Smooth muscle cell (in vitro differentiated cells): Measurements from ENCODE around the gene AKR1D1. TPM values are rescaled to one million over a fixed set of nuclear protein-coding genes. Genes with fewer than 3 reads are reported as not detected.

Experiments
- DNase-seq: peaks from one replicate; lab custom pipeline; 2025; ENCODE audit not compliant: unreplicated experiment; lab: John Stamatoyannopoulos, UW
- H2AFZ ChIP-seq: fragments of 200-600 bp; sonication (generic); 2 replicates; pipeline ENCODE4 v1.6.0; 2016; ENCODE audit warnings: antibody characterized with exemption, low read depth, mild to moderate bottlenecking
- H3F3A ChIP-seq: fragments of 200-600 bp; sonication (generic); 2 replicates; pipeline ENCODE4 v1.6.0; 2017; ENCODE audit warnings: antibody characterized with exemption, low read depth
- H3K27ac ChIP-seq: fragments of 200-600 bp; sonication (generic); 2 replicates; pipeline ENCODE4 v1.5.1; 2016; ENCODE audit warnings: low read depth, mild to moderate bottlenecking
- H3K27me3 ChIP-seq: fragments of 200-600 bp; sonication (generic); 2 replicates; pipeline ENCODE4 v1.6.1; 2016; ENCODE audit warnings: low read depth, mild to moderate bottlenecking
- H3K36me3 ChIP-seq: fragments of 200-600 bp; sonication (generic); 2 replicates; pipeline ENCODE4 v1.5.1; 2016; ENCODE audit warnings: low read depth
- H3K4me1 ChIP-seq: fragments of 200-600 bp; sonication (generic); 2 replicates; pipeline ENCODE4 v1.5.1; 2016; ENCODE audit warnings: low read depth
- H3K4me2 ChIP-seq: fragments of 200-600 bp; sonication (generic); 2 replicates; pipeline ENCODE4 v1.6.0; 2016; ENCODE audit warnings: mild to moderate bottlenecking
- H3K4me3 ChIP-seq: fragments of 200-600 bp; sonication (generic); 2 replicates; pipeline ENCODE4 v1.5.1; 2016; ENCODE audit warnings: mild to moderate bottlenecking
- H3K79me2 ChIP-seq: fragments of 200-600 bp; sonication (generic); 2 replicates; pipeline ENCODE4 v1.6.0; 2016; ENCODE audit warnings: low read depth, mild to moderate bottlenecking
- H3K9ac ChIP-seq: fragments of 200-600 bp; sonication (generic); 2 replicates; pipeline ENCODE4 v1.6.0; 2016; ENCODE audit warnings: low read depth
- H3K9me3 ChIP-seq: fragments of 200-600 bp; sonication (generic); replicated peaks from 2 replicates; pipeline ENCODE4 v1.5.1; 2016; ENCODE audit warnings: low read depth
- H4K20me1 ChIP-seq: fragments of 200-600 bp; sonication (generic); 2 replicates; pipeline ENCODE4 v1.6.0; 2016; ENCODE audit warnings: low read depth
- WGBS: methylation state at CpG from one replicate; pipeline ENCODE4 v1.1.7; 2016; ENCODE audit warnings: low lambda C conversion rate; 5-methylcytosine and 5-hydroxymethylcytosine counted together
- polyA plus RNA-seq: library from polyadenylated mRNA; unstranded; fragments of >200 nt; fragmentation: Nextera tagmentation; extraction: Ambion mirVana; gene quantifications from 2 replicates; pipeline ENCODE4 v1.2.1, GENCODE V29; 2016
- total RNA-seq: library from RNA; depleted of rRNA; stranded (reverse); fragments of >200 nt; gene quantifications from 2 replicates; pipeline ENCODE4 v1.2.3, GENCODE V29; 2014
- TF ChIP-seq, protein P1 (sequence below): fragments of 200-600 bp; sonication (generic); IDR thresholded peaks from 2 replicates; pipeline ENCODE4 v1.5.1; 2017; ENCODE audit warnings: borderline replicate concordance, mild to moderate bottlenecking, antibody characterized with exemption; ENCODE audit not compliant: insufficient read depth, poor library complexity, severe bottlenecking

AKR1D1 gene
- total and polyA plus RNA-seq, 2 experiments from 2014 or later, result not detected

GRCh38 chr7:138161600-138162081, 85.4 kb downstream of the AKR1D1 start:
- Histone ChIP-seq H3K36me3 (no peaks in the 10 kb centered on the region), H3K27me3 (no peaks in the 10 kb centered on the region), H3F3A (no peaks in the 10 kb centered on the region), H3K4me2 (peak overlapping the region; percentile 32), H3K9me3 (peaks cover 2% of the 10 kb centered on the region), H3K79me2 (no peaks in the 10 kb centered on the region), H3K27ac (peak overlapping the region; percentile 15), H3K9ac (no peak overlapping the region), H2AFZ (peak overlapping the region; percentile 88), H3K4me1 (peaks cover 19% of the 10 kb centered on the region), H3K4me3 (no peak overlapping the region), H4K20me1 (no peaks in the 10 kb centered on the region)
- TF ChIP-seq, protein P1, sequence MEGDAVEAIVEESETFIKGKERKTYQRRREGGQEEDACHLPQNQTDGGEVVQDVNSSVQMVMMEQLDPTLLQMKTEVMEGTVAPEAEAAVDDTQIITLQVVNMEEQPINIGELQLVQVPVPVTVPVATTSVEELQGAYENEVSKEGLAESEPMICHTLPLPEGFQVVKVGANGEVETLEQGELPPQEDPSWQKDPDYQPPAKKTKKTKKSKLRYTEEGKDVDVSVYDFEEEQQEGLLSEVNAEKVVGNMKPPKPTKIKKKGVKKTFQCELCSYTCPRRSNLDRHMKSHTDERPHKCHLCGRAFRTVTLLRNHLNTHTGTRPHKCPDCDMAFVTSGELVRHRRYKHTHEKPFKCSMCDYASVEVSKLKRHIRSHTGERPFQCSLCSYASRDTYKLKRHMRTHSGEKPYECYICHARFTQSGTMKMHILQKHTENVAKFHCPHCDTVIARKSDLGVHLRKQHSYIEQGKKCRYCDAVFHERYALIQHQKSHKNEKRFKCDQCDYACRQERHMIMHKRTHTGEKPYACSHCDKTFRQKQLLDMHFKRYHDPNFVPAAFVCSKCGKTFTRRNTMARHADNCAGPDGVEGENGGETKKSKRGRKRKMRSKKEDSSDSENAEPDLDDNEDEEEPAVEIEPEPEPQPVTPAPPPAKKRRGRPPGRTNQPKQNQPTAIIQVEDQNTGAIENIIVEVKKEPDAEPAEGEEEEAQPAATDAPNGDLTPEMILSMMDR, result peak; percentile 71
- 16% methylated on average over 4 of the region's 4 CpGs for WGBS
- peak; percentile 25 for DNase-seq

DNA sequence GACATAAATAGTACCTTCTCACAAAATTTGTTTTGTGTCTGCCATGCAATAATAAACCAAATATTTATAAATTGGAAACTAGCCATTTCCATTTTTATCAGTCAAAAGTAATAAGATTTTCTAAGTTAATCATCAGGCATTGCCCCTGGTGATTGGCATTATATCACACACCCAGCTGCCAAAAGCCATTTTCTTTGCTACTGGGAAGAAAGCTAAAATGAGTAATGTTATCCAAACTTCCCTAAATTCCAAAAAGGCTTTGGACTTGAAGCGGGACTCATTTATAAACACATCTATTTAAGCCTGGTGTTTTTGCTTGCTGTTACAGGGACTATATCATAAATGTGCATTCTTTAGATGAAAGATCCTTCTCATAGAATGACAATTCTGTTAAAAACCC, 86.0 kb downstream of the AKR1D1 start:
- Histone ChIP-seq H3K4me1 (peaks cover 25% of the 10 kb centered on the region), H4K20me1 (no peaks in the 10 kb centered on the region), H3K4me2 (peak overlapping the region; percentile 32), H3F3A (no peaks in the 10 kb centered on the region), H3K9me3 (peaks cover 2% of the 10 kb centered on the region), H3K36me3 (no peaks in the 10 kb centered on the region), H3K9ac (no peak overlapping the region), H3K27ac (peak overlapping the region; percentile 15), H3K4me3 (no peak overlapping the region), H2AFZ (peak overlapping the region; percentile 88), H3K27me3 (no peaks in the 10 kb centered on the region), H3K79me2 (no peaks in the 10 kb centered on the region)
- TF ChIP-seq, protein P1, result no peak
- 44% methylated on average over 1 of the region's 1 CpG for WGBS
- no peak for DNase-seq

DNA sequence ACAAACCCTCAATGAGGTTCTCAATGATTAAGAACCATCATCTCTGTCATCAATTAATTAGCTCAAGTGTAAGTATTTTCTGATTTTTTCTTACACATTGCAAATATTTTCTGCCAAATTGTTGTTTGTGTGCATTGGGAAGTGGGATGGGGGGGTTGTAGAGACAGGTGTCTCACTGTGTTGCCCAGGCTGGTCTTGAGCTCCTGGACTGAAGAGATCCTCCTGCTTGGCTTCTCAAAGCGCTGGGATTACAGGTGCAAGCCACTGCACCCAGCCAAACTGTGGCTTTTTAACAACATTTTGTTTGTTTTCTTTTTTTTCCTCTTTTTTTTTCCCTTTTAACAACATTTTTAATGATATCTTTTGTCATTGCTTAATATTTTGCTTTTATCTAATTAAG, 87.5 kb downstream of the AKR1D1 start:
- Histone ChIP-seq H3K4me2 (no peak overlapping the region), H2AFZ (no peak overlapping the region), H3K4me3 (no peak overlapping the region), H3K27me3 (no peaks in the 10 kb centered on the region), H4K20me1 (no peaks in the 10 kb centered on the region), H3K4me1 (peaks cover 41% of the 10 kb centered on the region), H3K36me3 (no peaks in the 10 kb centered on the region), H3K27ac (no peak overlapping the region), H3F3A (peaks cover 6% of the 10 kb centered on the region), H3K9me3 (peaks cover 2% of the 10 kb centered on the region), H3K79me2 (no peaks in the 10 kb centered on the region), H3K9ac (no peak overlapping the region)
- TF ChIP-seq, protein P1, result no peak
- WGBS, result 100% methylated on average over 1 of the region's 1 CpG
- no peak for DNase-seq

DNA sequence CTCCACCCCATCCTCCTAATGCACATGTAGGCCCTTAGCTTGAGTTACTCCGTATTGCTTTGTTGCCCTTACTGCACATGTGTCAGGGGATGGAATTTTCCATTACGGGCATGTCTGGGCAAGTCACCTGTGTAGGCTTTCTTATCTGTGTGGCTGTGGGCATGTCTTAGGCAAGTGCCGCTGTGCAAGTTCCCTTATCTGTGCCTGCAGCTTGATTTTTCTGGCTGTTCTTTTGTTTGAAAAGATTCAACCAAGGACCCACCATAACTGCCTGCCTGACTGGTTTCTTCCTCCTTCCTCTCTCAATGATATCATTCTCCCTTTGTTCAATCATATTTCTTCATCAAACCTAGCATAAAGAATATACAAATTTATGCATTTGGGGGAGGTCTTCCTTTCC, 88.5 kb downstream of the AKR1D1 start:
- peaks cover 2% of the 10 kb centered on the region for H3K9me3 ChIP-seq
- H3K36me3 ChIP-seq, result no peaks in the 10 kb centered on the region
- peaks cover 13% of the 10 kb centered on the region for H3F3A ChIP-seq
- no peak overlapping the region for H3K9ac ChIP-seq
- no peaks in the 10 kb centered on the region for H4K20me1 ChIP-seq
- WGBS, result 96% methylated on average over 3 of the region's 3 CpGs
- H3K4me3 ChIP-seq, result no peak overlapping the region
- no peak overlapping the region for H3K27ac ChIP-seq
- no peaks in the 10 kb centered on the region for H3K27me3 ChIP-seq
- H3K79me2 ChIP-seq, result no peaks in the 10 kb centered on the region
- no peak overlapping the region for H3K4me2 ChIP-seq
- H2AFZ ChIP-seq, result no peak overlapping the region
- H3K4me1 ChIP-seq, result peaks cover 50% of the 10 kb centered on the region
- no peak for DNase-seq
- TF ChIP-seq, protein P1, result no peak
